ENCODE data around the gene TRNP1.

DNA sequence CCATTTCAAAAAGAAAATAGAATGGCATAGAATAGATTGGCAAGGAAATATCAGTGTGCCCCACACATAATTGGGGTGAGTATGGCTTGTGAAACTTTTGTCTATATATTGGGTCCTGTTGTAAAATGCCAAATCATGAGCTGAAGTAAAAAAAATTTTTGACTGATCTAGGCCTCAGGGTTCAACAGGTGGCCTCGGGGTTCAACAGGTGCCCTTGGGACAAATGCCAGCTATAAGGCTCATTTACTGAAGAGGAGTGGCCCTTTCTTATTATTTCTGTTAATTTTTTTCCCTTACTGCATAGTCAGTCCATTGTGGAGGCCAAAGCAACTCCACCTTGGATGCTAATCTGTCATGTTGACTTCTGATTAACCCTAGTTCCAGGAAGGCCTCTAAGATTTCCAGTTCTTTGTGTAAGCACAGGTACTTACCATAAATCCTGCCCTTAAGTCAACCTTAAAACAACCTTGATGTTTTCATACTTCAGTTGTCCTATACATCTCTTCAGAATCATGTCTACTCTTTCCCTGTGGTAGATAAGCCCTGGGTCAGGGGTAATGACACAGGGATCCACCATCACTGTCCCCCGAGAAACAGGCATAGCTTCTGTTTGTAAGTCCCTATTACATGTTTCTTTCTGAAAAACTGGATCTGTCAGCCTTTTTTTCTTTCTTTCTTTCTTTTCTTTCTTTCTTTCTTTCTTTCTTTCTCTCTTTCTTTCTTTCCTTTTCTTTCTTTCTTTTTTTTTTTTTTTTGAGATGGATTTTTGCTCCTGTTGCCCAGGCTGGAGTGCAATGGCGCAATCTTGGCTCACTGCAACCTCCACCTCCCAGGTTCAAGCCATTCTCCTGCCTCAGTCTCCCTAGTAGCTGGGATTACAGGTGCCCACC is 16.6 kb upstream of the TRNP1 start:
- no peak for TF ChIP-seq POLR2AphosphoS5 (IDR thresholded peaks at IDR 0.05)
- TF ChIP-seq, protein P1, sequence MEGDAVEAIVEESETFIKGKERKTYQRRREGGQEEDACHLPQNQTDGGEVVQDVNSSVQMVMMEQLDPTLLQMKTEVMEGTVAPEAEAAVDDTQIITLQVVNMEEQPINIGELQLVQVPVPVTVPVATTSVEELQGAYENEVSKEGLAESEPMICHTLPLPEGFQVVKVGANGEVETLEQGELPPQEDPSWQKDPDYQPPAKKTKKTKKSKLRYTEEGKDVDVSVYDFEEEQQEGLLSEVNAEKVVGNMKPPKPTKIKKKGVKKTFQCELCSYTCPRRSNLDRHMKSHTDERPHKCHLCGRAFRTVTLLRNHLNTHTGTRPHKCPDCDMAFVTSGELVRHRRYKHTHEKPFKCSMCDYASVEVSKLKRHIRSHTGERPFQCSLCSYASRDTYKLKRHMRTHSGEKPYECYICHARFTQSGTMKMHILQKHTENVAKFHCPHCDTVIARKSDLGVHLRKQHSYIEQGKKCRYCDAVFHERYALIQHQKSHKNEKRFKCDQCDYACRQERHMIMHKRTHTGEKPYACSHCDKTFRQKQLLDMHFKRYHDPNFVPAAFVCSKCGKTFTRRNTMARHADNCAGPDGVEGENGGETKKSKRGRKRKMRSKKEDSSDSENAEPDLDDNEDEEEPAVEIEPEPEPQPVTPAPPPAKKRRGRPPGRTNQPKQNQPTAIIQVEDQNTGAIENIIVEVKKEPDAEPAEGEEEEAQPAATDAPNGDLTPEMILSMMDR (IDR thresholded peaks at IDR 0.05), result no peak
